ENCODE results near the gene COL18A1. TPM values are rescaled to one million over a fixed set of nuclear protein-coding genes. Genes with fewer than 3 reads are reported as not detected.

COL18A1 gene
- total RNA-seq, 1 donor from 2014 or later: 150 TPM

- H3K27ac Mint-ChIP-seq: no peak overlapping the region
- H3K4me1 Mint-ChIP-seq (ENCODE audit: unreplicated experiment): peaks cover 10% of the 10 kb centered on the region
- no peak for TF ChIP-seq CTCF (conservative IDR thresholded peaks at IDR 0.05)
- H3K27me3 Mint-ChIP-seq: no peaks in the 10 kb centered on the region
- H3K9me3 Mint-ChIP-seq: peaks cover 16% of the 10 kb centered on the region
- H3K4me3 Mint-ChIP-seq: no peak overlapping the region
- DNase-seq (ENCODE audit: extremely low spot score, unreplicated experiment): no peak
- H3K36me3 Mint-ChIP-seq: peaks cover 25% of the 10 kb centered on the region
Measured at GRCh38 chr21:45464309-45464708, 59.3 kb downstream of the COL18A1 start.

GRCh38 chr21:45465105-45465504 is 60.1 kb downstream of the COL18A1 start:
- TF ChIP-seq CTCF (conservative IDR thresholded peaks at IDR 0.05): no peak
- DNase-seq (ENCODE audit: extremely low spot score, unreplicated experiment): no peak
- peak overlapping the region; percentile 74 for H3K27ac Mint-ChIP-seq
- peaks cover 25% of the 10 kb centered on the region for H3K36me3 Mint-ChIP-seq
- peaks cover 16% of the 10 kb centered on the region for H3K9me3 Mint-ChIP-seq
- H3K27me3 Mint-ChIP-seq: no peaks in the 10 kb centered on the region
- peak overlapping the region; percentile 14 for H3K4me3 Mint-ChIP-seq
- H3K4me1 Mint-ChIP-seq (ENCODE audit: unreplicated experiment): peaks cover 18% of the 10 kb centered on the region

- H3K4me1 Mint-ChIP-seq (ENCODE audit: unreplicated experiment): peaks cover 20% of the 10 kb centered on the region
- peak overlapping the region; percentile 14 for H3K4me3 Mint-ChIP-seq
- no peaks in the 10 kb centered on the region for H3K27me3 Mint-ChIP-seq
- H3K9me3 Mint-ChIP-seq: peaks cover 16% of the 10 kb centered on the region
- DNase-seq (ENCODE audit: extremely low spot score, unreplicated experiment): no peak
- H3K36me3 Mint-ChIP-seq: peaks cover 21% of the 10 kb centered on the region
- peak overlapping the region; percentile 74 for H3K27ac Mint-ChIP-seq
- no peak for TF ChIP-seq CTCF (conservative IDR thresholded peaks at IDR 0.05)
Measured at GRCh38 chr21:45465611-45466329, 60.8 kb downstream of the COL18A1 start.

- Mint-ChIP-seq H3K27ac (no peak overlapping the region), H3K36me3 (peaks cover 19% of the 10 kb centered on the region), H3K27me3 (no peaks in the 10 kb centered on the region), H3K4me1 (ENCODE audit: unreplicated experiment) (peaks cover 27% of the 10 kb centered on the region), H3K4me3 (no peak overlapping the region), H3K9me3 (peaks cover 13% of the 10 kb centered on the region)
- TF ChIP-seq CTCF (conservative IDR thresholded peaks at IDR 0.05): no peak
- DNase-seq (ENCODE audit: extremely low spot score, unreplicated experiment): no peak
Measured at GRCh38 chr21:45466330-45467220, 61.6 kb downstream of the COL18A1 start.

- peaks cover 12% of the 10 kb centered on the region for H3K36me3 Mint-ChIP-seq
- TF ChIP-seq CTCF (conservative IDR thresholded peaks at IDR 0.05): no peak
- H3K9me3 Mint-ChIP-seq: peaks cover 6% of the 10 kb centered on the region
- no peak for DNase-seq (ENCODE audit: extremely low spot score, unreplicated experiment)
- H3K4me3 Mint-ChIP-seq: no peak overlapping the region
- H3K27ac Mint-ChIP-seq: no peak overlapping the region
- peaks cover 29% of the 10 kb centered on the region for H3K4me1 Mint-ChIP-seq (ENCODE audit: unreplicated experiment)
- no peaks in the 10 kb centered on the region for H3K27me3 Mint-ChIP-seq
Measured at GRCh38 chr21:45467221-45467779, 62.3 kb downstream of the COL18A1 start.
